OCI-LY3 (cell line): ENCODE results near the gene ALDH3A1.

ENCODE experiments used
- CTCF ChIP-seq: fragments of 200-600, 300-600 bp; sonication (generic); IDR thresholded peaks from 2 replicates; pipeline ENCODE4 v1.5.1; 2014; ENCODE audit warnings: antibody characterized with exemption, low read length, low read depth
- EZH2phosphoT487 ChIP-seq: fragments of 200-600 bp; shearing (Covaris generic); IDR thresholded peaks from 2 replicates; pipeline ENCODE4 v1.6.1; 2018; ENCODE audit warnings: antibody characterized with exemption, mixed run types, low read depth

- TF ChIP-seq CTCF (no peak), EZH2phosphoT487 (no peak)
Observed at GRCh38 chr17:19724501-19725420, 23.3 kb downstream of the ALDH3A1 start.
